ENCODE measurements around the gene CSNK1D.

The CSNK1D gene

GRCh38 chr17:82273327-82274133 lies at the start of gene CSNK1D:
CSNK1D (minus strand) TSS chr17:82273700; CDS start chr17:82273381, 319 bp downstream.
- DNase-seq = peak; percentile 79

- DNase-seq = no peak
Measured at GRCh38 chr17:82322526-82323453, 49.3 kb upstream of the CSNK1D start.

DNA sequence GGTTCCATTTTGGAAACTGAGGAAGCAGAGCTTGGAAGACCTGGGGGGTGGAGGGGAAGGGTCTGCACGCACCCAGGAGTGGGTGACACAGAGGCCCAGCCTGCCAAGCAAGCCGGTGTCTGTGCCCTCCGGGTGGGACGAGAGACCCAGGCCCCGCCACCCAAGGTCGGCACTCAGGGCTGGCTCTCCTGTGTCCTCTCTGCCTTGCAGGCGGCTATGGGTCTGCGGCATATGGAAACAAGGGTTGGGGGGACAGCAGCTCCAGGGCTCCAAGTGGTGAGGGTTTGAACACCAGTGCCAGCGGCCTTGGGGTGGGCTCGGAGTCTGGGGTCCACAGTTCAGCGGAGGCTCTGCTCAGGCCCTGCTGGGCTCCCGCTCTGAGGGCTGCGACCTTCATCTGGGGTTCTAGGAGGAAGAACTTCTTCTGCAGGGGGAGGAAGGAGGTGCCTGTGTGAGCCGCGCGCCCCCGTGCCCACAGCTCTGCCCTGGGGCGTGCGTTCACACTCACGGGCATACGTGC lies 48.5 kb upstream of the CSNK1D start:
- no peak for DNase-seq

- DNase-seq = no peak
Measured at GRCh38 chr17:82320956-82321927, 47.7 kb upstream of the CSNK1D start.

DNA sequence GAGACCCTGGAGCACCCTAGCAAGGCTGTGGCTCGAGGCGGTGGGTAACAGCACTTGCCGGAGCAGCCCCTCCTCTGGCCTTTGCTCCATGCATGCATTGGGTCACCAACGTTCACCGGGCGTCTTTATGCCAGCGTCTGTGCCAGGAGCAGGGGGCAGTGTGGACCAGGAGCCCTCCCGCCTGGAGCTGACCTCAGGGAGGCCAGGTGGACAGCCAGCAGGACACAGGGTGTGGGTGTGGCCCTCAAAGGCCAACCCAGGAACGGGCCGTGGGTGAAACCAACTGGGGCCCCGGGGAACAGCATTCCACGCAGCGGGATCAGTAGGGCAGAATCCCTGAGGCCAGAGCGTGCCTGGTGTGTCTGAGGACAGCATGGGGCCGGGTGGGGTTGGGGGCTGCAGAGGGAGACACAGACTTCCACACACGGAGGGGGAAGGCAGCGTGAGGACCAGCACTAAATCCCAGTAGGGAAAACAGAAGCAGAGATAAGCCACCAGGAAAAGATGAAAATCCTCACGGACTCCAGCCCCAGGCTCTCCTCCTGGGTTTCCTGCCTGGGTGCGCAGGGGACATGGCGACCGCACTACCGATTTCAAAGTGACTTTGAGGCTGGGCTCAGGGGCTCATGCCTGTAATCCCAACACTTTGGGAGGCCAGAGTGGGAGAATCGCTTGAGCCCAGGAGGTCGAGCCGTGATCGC lies 46.8 kb upstream of the CSNK1D start:
- no peak for DNase-seq

DNA sequence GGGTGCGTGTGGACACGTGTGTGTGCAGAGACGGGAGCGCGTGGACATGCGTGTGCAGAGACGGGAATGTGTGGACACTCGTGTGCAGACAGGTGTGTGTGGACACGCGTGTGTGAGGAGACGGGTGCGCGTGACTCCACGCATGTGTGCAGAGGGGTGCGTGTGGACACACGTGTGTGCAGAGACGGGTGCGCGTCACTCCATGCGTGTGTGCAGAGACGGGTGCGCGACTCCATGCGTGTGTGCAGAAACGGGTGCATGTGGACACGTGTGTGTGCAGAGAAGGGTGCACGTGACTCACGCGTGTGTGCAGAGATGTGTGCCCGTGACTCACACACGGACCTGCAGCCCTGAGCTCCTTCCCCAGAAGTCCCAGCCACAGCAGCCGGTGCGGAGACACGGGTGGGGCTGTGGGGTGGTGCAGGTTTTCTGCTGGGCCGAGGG lies 46.1 kb upstream of the CSNK1D start:
- DNase-seq = no peak

GRCh38 chr17:82318772-82319606 lies 45.5 kb upstream of the CSNK1D start:
- DNase-seq = no peak

- no peak for DNase-seq
Measured at GRCh38 chr17:82318169-82318498, 44.6 kb upstream of the CSNK1D start.

- no peak for DNase-seq
Measured at GRCh38 chr17:82317394-82318168, 44.1 kb upstream of the CSNK1D start, which contains the start of gene CD7. CD7 (minus strand) TSS chr17:82317608; CDS start chr17:82317495, 113 bp downstream.

GRCh38 chr17:82316651-82317393 lies 43.3 kb upstream of the CSNK1D start:
- no peak for DNase-seq

DNA sequence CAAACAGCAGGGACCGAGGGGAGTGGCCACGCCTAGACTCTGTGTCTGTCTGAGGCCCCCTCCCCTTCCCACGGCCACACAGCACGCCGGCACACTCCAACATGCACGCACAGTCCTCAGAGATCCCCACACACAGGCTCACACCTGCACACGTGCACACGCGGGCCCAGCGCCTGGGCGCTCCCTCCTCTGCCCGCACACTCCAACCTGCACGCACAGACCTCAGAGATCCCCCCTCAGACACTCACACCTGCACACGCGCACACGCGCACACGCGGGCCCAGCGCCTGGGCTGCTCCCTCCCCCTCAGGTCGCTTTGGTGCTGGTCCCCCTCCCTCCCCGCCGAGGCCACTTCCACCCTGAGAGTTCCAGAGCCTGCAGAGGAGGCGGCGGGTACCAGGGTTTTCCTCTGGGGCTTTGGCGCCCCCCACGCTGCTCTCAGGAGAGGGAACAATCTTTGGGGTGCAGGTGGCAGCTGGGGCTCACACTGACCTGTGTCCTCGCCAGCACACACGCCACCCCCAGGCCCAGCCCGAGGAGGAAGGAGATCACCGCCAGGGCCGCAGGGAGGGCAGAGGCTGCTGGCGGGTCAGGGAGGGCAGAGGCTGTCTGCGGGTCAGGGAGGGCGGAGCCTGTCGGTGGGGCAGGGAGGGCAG lies 42.3 kb upstream of the CSNK1D start:
- DNase-seq = no peak

GRCh38 chr17:82314727-82315605 lies 41.5 kb upstream of the CSNK1D start:
- DNase-seq = no peak

DNA sequence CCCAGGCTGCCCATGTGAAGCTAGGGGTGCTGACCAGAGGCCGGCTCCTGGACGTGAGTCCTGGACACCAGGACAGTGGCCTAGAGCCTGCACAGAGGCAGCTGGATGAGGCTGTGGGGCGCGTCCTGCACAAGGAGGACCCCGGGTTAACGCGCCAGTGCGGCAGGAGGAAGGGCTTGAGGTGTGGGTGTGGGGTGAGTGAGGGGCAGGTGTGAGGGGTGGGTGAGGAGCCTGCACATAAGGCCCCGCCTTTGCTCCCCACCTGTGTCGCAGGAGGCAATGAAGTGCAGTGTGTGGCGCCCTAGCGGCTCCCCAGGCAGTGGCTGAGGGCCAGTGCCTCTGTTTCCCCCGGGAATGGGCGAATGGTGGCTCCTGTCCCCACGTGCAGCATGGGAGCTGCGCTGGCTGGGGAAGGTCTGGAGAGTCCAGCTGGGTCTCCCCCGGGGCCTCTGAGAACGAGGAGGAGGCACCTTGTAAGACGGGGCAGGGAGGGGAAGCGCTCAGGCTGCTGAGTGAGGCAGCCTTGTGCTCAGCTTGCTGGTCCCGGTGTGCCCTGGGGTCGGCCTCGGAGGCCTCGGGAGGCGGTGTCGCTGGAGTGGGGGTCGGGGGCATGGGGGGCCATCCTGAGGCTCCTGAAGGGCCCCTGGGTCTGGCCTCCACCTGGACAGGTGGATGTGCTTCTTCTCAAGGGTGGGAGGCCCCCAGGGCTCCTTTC lies 40.7 kb upstream of the CSNK1D start:
- DNase-seq = no peak

DNA sequence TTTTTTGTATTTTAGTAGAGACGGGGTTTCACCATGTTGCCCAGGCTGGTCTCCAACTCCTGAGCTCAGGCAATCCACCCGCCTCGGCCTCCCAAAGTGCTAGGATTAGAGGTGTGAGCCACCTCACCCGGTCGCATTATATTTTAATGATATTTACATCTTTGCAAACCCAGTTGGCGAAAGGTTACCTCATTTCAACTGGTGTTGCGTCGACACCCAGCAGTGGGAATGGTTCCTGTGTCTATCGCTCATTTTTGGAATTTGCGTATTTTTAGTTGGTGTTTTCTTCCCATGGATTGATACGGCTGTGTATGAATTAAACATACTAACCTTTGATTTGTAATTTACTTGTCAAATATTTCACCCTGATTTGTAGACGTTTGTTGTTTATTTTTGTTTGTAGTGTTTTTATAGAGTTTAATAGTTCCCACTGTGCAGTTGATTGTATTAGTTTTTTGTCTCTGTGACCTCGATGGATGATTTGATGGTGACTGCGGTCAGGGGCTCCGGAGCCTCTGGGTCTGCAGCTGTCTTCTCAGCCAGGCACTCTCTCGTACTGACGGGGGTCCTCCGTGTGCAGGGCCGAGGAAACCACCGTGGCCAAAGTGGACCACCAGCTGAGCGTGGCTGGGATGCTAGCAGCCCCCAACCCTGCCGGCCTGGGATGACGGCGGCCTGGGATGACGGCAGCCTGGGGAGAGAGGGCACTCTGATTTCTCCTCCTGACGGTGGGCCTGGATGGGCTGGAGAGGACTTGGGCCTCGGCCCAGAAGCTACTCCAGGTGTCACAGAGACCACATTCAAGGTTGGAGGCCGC lies 39.9 kb upstream of the CSNK1D start:
- no peak for DNase-seq

- DNase-seq = no peak
Measured at GRCh38 chr17:82311971-82312370, 38.5 kb upstream of the CSNK1D start.

GRCh38 chr17:82310877-82311276 lies 37.4 kb upstream of the CSNK1D start:
- no peak for DNase-seq
